Ovary (tissue), 3 donors: Measurements from ENCODE around the gene TMEM196.

ENCODE experiments used
- EP300 ChIP-seq: sonication (generic); formaldehyde crosslinking; IDR thresholded peaks from one replicate; pipeline ENCODE4 v1.6.1; 2017; ENCODE audit warnings: antibody characterized with exemption
- TF ChIP-seq, protein P1 (sequence below), 3 donors: fragments of 450-650 bp in 2 of 3; fragments of 200-600 bp in 1 of 3; IDR thresholded peaks; one replicate each; pipeline versions ENCODE4 v1.5.1 to v1.8.0; 2016 to 2022; ENCODE audit warnings: antibody characterized with exemption in 3 of 3, mild to moderate bottlenecking in 1 of 3
- donor health status: DM: no; HTN: no; CAD: no.

DNA sequence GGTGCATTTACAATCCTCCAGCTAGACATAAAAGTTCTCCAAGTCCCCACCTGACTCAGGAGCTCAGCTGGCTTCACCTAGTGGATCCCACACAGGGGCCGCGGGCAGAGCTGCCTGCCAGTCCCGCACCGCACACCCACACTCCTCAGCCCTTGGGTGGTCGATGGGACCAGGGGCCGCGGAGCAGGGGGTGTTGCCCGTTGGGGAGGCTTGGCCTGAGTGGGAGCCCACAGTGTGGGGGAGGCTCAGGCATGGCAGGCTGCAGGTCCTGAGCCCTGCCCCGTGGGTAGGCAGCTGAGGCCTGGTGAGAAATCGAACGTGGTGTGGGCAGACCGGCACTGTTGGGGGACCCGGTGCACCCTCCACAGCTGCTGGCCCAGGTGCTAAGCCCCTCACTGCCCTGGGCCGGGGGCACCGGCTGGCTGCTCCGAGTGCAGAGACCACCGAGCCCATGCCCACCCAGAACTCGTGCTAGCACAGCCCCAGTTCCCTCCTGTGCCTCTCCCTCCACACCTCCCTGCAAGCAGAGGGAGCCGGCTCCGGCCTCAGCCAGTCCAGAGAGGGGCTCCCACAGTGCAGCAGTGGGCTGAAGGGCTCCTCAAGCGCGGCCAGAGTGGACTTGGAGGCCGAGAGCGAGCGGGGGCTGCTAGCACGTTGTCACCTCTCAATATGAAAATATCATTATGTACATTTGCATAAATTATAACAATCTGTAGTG, 81.1 kb downstream of the TMEM196 start:
- no peak for TF ChIP-seq EP300
- TF ChIP-seq, protein P1, sequence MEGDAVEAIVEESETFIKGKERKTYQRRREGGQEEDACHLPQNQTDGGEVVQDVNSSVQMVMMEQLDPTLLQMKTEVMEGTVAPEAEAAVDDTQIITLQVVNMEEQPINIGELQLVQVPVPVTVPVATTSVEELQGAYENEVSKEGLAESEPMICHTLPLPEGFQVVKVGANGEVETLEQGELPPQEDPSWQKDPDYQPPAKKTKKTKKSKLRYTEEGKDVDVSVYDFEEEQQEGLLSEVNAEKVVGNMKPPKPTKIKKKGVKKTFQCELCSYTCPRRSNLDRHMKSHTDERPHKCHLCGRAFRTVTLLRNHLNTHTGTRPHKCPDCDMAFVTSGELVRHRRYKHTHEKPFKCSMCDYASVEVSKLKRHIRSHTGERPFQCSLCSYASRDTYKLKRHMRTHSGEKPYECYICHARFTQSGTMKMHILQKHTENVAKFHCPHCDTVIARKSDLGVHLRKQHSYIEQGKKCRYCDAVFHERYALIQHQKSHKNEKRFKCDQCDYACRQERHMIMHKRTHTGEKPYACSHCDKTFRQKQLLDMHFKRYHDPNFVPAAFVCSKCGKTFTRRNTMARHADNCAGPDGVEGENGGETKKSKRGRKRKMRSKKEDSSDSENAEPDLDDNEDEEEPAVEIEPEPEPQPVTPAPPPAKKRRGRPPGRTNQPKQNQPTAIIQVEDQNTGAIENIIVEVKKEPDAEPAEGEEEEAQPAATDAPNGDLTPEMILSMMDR (IDR thresholded peaks at IDR 0.05), result no peak
